Activated T-cell treated with anti-CD3 and anti-CD28 coated beads, Interleukin-2, amount 50 U/mL, for 4 hours (primary cell): ENCODE results near the gene DVL1. TPM values are rescaled to one million over a fixed set of nuclear protein-coding genes. Genes with fewer than 3 reads are reported as not detected.

Experiments used
- ATAC-seq, 2 donors: fragments of 200-7000 bp; cut with Tn5 transposase; one replicate each; pipeline ENCODE4 v1.10.0; 2021
- DNase-seq: peaks from one replicate; pipeline ENCODE4 v3.0.0-alpha.2; 2020
- H3K27me3 Mint-ChIP-seq: one replicate; pipeline ENCODE4 v1.8.0; 2021; ENCODE audit warnings: low read depth, mixed read lengths
- H3K36me3 Mint-ChIP-seq: one replicate; pipeline ENCODE4 v1.8.0; 2022; ENCODE audit warnings: mixed read lengths; ENCODE audit not compliant: insufficient read depth
- H3K4me1 Mint-ChIP-seq: one replicate; pipeline ENCODE4 v1.8.0; 2021; ENCODE audit warnings: low read depth, mixed read lengths
- H3K4me3 Mint-ChIP-seq: one replicate; pipeline ENCODE4 v1.8.0; 2021; ENCODE audit warnings: mild to moderate bottlenecking, moderate library complexity, mixed read lengths
- H3K9me3 Mint-ChIP-seq: one replicate; pipeline ENCODE4 v1.8.0; 2021; ENCODE audit warnings: mixed read lengths
- total RNA-seq, 3 donors: library from RNA; stranded (reverse); gene quantifications; one replicate each; pipeline ENCODE4 v1.2.1, GENCODE V29; 2021

DVL1 gene
- total RNA-seq, 3 donors from 2014 or later = 70.7 to 74.6 (median 72.1) TPM

DNA sequence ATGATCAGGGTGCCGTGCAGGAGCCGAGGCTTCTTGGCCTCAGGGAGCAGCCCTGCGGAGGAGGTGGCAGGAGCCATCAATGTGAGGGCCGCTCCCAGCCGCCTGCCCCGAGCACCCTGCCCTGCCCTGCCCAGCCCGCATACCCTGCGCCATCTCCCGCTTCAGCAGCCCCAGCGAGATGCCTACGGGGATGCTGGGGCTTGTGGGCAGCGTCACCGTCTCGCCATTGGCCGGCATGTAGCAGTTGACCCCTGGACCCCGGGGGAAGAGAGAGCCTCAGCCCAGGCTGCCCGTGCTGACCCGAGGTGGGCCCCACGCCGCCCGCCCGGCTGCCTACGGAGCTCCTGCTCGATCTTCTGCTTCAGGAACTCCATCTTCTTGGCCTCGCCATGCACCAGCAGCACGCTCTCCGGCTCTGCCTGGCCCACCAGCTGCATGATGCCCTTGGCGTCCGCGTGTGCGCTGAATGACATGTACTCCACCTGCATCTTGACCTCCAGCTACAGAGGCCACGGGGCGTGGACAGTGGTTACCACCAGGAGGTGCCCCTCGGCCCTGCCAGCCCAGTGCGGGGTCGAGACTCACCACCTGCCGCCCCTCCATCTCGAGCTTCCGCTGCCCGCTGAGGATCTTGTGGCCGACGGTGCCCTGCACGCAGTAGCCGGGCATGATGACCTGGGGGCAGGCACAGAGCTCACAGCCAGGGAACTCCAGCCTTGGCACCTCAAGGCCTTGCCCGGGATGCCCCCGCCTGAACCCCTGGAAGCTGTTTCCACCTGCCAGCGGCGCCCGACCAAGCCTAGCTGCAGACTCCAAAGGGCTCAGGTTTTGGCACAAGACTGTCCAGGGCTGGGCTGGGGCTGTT lies 36.5 kb downstream of the DVL1 start:
- DNase-seq (no peak), ATAC-seq (no peak)
- peaks cover 13% of the 10 kb centered on the region for H3K36me3 Mint-ChIP-seq
- no peaks in the 10 kb centered on the region for H3K9me3 Mint-ChIP-seq
- H3K27me3 Mint-ChIP-seq = no peaks in the 10 kb centered on the region
- no peaks in the 10 kb centered on the region for H3K4me1 Mint-ChIP-seq
- H3K4me3 Mint-ChIP-seq = no peak overlapping the region

DNA sequence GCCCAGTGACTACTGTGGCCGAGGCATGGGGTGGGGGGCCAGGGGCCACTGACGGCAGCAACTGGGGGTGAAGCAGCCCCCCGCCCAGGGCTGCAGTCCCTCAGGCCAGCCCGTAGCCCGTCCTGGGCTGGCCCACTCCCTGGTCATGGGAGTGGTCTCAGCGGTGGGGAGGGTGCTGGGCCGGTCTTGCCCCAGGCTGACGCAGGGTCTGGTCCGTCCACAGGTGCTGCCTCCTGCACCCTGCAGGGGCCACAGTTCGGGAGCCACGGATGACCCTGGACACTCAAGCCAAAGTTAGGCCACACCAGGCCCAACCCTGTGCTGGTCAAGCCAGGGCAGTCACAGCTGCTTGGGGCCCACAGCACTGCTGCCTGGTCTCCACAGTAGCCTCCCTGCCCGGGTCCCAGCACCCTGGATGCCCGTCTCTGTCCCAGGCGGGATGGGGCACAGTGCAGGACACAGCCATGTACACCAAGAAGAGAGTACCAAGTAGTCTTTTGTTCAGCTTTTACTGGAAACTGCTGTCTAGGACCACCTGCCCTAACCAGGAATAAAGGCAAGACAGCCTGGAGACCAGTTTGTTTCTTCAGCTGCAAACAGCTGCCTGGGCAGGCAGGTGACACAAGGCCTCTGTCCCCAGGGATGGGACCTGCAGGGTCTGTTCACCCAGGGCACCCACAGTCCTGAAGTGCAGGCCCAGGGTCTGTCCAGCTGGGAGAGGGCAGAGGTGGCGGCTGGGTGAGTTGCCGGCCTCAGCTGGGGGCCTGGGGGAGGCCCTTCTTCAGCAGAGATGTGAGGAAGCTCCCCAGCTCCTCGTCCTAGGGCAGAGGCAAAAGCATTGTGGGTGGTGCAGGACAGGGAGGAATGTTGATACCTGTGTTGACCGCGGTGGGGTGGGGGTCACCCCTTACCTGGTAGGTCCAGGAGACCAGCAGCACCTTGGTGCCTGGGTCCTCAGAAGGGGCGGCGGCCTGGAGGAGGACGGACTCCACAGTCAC lies 37.8 kb downstream of the DVL1 start:
- peaks cover 8% of the 10 kb centered on the region for H3K36me3 Mint-ChIP-seq
- DNase-seq = no peak
- H3K27me3 Mint-ChIP-seq = no peaks in the 10 kb centered on the region
- ATAC-seq = no peak
- no peaks in the 10 kb centered on the region for H3K9me3 Mint-ChIP-seq
- no peak overlapping the region for H3K4me3 Mint-ChIP-seq
- H3K4me1 Mint-ChIP-seq = peaks cover 8% of the 10 kb centered on the region

DNA sequence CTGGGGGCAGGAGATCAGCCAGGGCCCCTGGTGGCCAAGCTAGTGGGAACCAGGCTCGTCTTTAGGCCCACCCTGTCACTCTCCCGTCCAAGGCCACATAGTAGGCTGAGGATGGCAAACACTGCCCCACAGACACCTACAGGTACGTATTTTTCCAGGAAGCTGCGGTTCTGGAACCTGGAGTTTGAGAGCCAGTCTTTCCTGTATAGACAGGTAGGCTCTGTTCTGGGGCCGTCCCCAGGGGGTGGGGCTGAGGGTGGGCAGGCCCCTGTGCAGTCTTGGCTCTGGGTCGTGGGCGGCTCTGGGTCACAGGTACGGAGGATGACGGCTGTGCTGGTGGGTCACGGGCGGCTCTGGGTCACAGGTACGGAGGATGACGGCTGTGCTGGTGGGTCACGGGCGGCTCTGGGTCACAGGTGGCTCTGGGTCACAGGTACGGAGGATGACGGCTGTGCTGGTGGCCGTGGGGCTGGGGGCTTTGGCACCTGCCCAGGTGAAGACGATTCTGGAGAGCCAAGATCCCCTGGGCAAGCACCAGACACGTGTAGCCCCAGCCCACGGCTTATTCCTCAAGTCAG lies 38.7 kb downstream of the DVL1 start:
- H3K27me3 Mint-ChIP-seq = no peaks in the 10 kb centered on the region
- DNase-seq = no peak
- H3K4me3 Mint-ChIP-seq = peak overlapping the region; percentile 79
- peaks cover 8% of the 10 kb centered on the region for H3K36me3 Mint-ChIP-seq
- H3K4me1 Mint-ChIP-seq = peaks cover 16% of the 10 kb centered on the region
- no peaks in the 10 kb centered on the region for H3K9me3 Mint-ChIP-seq
- ATAC-seq = no peak

DNA sequence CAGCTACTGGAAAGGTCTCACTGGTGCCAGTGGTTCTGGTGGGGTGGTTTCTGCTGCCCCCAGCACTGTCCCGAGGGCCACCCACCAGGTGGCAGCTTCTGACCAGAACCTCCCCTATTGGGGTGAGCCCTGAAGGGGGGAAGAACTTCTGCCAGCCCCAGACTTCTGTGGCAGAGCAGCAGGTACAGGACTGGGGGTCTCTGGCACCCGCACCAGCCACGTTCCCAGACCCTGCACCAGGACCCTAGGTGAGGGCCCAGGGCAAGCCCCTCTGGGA lies 39.2 kb downstream of the DVL1 start:
- no peaks in the 10 kb centered on the region for H3K27me3 Mint-ChIP-seq
- ATAC-seq (no peak), DNase-seq (no peak)
- peaks cover 19% of the 10 kb centered on the region for H3K4me1 Mint-ChIP-seq
- H3K9me3 Mint-ChIP-seq = no peaks in the 10 kb centered on the region
- peak overlapping the region; percentile 79 for H3K4me3 Mint-ChIP-seq
- peaks cover 8% of the 10 kb centered on the region for H3K36me3 Mint-ChIP-seq

DNA sequence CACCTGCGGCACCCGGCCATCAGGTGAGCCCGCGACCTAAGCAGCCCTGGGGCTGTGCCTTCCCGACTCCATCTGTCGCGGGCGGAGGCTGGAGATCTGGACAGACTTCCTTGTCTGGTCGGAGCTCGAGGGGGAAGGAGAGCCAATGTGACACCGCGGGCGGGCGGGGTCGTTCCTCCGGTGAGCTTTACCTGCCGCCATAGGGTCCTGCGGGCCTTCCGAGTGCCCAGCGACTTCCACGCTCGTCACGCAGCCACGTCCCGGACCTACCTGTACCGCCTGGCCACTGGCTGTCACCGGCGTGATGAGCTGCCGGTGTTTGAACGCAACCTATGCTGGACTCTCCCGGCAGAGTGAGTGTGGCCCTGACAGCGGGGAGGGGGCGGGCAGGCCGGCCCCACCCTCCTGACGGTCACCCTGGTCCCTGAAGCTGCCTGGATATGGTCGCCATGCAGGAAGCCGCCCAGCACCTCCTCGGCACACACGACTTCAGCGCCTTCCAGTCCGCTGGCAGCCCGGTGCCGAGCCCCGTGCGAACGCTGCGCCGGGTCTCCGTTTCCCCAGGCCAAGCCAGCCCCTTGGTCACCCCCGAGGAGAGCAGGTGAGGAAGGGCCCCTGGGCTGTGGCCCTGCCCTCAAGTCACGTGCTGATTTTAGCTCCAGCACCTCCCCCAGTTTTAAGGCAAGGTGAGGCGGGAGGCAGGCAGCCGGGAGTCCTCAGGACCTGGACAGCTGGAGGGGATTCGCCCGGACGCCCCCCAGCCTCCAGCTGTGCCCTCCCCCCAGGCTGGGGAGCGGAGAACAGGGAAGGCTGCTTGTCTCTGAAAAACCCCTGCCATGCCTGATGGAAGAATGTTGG lies 39.7 kb downstream of the DVL1 start:
- DNase-seq = no peak
- no peak for ATAC-seq
- peak overlapping the region; percentile 79 for H3K4me3 Mint-ChIP-seq
- peaks cover 21% of the 10 kb centered on the region for H3K4me1 Mint-ChIP-seq
- H3K27me3 Mint-ChIP-seq = no peaks in the 10 kb centered on the region
- no peaks in the 10 kb centered on the region for H3K9me3 Mint-ChIP-seq
- peaks cover 5% of the 10 kb centered on the region for H3K36me3 Mint-ChIP-seq

DNA sequence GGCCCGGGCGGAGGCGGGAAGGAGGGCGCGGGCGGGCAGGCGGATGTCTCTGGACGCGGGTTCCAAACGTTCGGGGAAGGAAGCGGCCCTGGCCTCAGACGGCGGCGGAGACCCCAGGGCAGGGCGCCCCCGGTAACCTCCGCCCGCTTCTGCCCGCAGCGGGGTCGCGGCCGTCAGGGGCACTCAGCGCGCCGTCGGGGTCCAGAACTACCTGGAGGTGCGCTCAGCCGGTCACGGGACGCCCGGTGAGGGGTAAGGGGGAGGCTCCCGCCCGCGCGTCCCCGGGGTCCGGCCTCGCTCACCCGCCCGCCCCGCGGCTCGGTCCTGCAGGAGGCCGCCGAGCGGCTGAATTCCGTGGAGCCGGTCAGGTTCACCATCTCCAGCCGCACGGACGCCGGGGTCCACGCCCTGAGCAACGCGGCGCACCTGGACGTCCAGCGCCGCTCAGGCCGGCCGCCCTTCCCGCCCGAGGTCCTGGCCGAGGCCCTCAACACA lies 40.4 kb downstream of the DVL1 start:
- H3K4me3 Mint-ChIP-seq = peak overlapping the region; percentile 83
- H3K36me3 Mint-ChIP-seq = peaks cover 5% of the 10 kb centered on the region
- peaks cover 22% of the 10 kb centered on the region for H3K4me1 Mint-ChIP-seq
- H3K27me3 Mint-ChIP-seq = no peaks in the 10 kb centered on the region
- DNase-seq = no peak
- no peak for ATAC-seq
- no peaks in the 10 kb centered on the region for H3K9me3 Mint-ChIP-seq

DNA sequence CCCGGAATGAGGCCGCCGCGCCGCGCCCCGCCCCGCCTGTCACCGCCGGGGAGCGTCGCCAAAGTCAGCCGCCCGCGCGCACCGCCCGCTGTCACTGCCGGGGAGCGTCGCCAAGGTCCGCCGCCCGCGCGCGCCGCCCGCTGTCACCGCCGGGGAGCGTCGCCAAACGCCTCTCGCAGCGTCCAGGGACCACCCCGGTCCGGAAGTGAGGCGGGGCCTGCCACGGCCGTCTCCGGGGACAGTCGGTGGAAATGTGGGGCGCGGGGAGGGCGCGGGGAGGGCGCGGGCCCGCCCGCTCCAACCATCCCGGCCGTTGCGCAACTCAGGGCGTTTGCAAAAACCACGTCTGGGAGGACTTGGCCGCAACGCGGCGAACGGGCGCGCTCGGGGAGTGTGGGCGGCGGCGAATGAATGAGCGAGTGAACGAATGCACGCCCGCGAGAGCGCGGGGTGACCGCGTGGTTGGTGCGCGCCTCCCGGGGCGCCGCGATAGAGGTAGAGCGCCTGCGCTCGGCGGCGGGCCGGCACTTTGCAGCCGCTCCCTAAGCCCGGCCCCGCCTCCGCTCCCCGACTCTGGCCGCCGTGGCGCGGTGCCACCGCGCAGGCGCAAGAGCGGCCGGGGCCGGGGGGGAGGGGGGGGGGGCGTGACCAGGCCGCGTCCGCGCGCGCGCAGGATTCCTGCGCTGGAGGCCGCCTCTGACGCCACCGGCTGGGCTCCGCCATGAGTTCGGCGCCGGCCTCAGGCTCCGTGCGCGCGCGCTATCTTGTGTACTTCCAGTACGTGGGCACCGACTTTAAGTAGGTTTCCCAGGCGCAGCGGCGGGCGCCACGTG lies 41.1 kb downstream of the DVL1 start, which contains the start of the genes ACAP3 and PUSL1:
TSS of gene ACAP3 (minus strand) at position 8 of the 833 bp plus-strand sequence. CDS start 115 bp downstream, outside the sequence.
TSS of gene PUSL1 (plus strand) at position 675 of the 833 bp plus-strand sequence. CDS start at position 722, 47 bp downstream.
- DNase-seq = peak; percentile 85
- H3K27me3 Mint-ChIP-seq = no peaks in the 10 kb centered on the region
- H3K36me3 Mint-ChIP-seq = no peaks in the 10 kb centered on the region
- H3K4me3 Mint-ChIP-seq = peak within 1 kb of the TSS; percentile 83
- peak; percentile 76 to 78 for ATAC-seq
- H3K4me1 Mint-ChIP-seq = peaks cover 22% of the 10 kb centered on the region
- H3K9me3 Mint-ChIP-seq = no peaks in the 10 kb centered on the region

DNA sequence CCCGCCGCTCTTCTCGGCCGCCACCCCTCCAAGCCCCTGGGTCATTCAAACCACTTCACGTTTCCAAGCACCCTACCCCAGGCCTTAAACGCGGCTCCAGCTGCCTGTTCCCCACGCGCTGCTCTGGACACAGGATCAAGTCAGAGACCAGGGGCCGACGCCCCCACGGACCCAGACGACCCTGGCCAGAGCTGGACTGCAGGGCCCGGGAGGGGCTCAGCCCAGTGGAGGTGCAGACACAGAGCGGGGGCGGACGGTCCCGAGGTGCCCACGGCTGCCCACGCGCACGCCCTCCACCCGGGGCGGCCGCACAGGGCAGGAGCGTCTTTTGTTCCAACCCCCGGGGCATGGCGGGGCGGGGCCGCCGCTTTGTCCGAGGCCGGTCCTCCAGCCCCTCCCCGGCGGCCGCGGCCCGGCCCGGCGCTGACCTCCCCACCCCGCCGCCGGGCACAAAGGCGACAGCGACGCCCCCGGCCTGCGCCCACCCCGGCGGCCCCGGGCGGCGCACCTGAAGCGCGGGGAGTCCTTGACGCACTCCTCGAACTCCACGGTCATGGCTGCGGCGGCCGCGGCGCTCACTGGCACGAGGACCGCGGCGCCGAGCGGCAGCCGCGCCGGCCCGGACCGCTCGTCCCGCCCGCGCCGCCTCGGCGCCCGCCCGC lies 41.8 kb downstream of the DVL1 start:
- Mint-ChIP-seq H3K27me3 (no peaks in the 10 kb centered on the region), H3K9me3 (no peaks in the 10 kb centered on the region), H3K36me3 (no peaks in the 10 kb centered on the region), H3K4me3 (peak overlapping the region; percentile 82), H3K4me1 (peaks cover 22% of the 10 kb centered on the region)
- no peak for DNase-seq
- ATAC-seq = peak in 1 of 2 donors; percentile 0

DNA sequence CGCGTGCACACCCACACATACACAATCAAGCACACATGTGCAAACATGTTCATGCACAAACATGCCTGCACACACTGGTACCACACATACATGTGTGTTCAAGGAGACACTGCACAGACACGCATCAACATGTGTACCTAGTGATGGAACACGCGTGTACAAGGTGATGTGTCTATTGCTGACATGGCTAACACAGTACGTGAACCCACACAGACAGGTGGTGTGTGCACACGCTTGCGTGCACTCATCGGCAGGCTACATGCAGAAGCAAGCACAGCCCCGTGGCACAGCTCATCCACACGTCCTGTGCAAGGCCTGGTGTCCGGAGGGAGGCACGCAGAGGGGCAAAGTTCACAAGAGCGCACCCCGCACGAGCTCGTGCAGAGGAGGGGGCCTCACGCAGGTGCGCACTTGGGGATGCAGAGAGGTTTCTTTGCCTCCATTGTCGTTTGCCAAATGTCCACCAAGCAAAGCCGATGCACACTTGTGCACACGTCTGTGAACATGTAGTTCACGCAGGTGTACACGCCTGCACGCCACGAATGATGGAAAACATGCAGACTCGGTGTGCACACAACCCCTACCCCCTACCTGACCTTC lies 42.5 kb downstream of the DVL1 start:
- H3K27me3 Mint-ChIP-seq = no peaks in the 10 kb centered on the region
- ATAC-seq = no peak
- H3K4me1 Mint-ChIP-seq = peaks cover 22% of the 10 kb centered on the region
- DNase-seq = no peak
- peak overlapping the region; percentile 82 for H3K4me3 Mint-ChIP-seq
- no peaks in the 10 kb centered on the region for H3K9me3 Mint-ChIP-seq
- H3K36me3 Mint-ChIP-seq = no peaks in the 10 kb centered on the region

DNA sequence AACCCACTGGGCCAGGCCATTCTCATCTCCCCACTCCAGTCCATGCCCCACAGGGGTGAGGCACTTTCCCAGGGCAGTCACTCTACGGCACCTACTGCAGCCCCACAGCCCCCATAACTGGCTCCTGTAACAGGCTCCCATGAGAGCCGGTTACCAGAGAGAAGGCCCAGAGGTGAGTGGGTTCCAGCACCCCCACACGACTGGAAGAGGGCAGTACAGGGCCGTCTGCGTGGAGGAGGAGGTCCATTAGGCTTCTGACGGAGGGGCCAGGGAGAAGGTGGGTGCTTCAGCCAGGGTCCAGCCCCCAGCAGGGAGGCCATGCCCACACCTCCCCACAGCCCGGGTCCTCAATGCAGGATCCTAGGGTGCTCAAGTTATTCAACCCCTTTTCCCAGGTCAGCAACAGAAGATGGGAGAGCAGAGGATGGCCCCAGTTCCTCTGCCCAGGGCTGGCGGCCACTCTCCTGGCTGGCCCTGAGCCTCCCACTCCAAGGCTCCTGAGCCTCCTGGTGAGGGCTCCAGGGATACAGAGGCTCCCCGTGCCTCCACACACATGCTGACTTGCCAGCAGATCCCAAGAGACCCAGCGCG lies 43.1 kb downstream of the DVL1 start:
- H3K36me3 Mint-ChIP-seq = no peaks in the 10 kb centered on the region
- ATAC-seq (no peak), DNase-seq (no peak)
- peaks cover 22% of the 10 kb centered on the region for H3K4me1 Mint-ChIP-seq
- H3K9me3 Mint-ChIP-seq = no peaks in the 10 kb centered on the region
- no peaks in the 10 kb centered on the region for H3K27me3 Mint-ChIP-seq
- peak overlapping the region; percentile 82 for H3K4me3 Mint-ChIP-seq

DNA sequence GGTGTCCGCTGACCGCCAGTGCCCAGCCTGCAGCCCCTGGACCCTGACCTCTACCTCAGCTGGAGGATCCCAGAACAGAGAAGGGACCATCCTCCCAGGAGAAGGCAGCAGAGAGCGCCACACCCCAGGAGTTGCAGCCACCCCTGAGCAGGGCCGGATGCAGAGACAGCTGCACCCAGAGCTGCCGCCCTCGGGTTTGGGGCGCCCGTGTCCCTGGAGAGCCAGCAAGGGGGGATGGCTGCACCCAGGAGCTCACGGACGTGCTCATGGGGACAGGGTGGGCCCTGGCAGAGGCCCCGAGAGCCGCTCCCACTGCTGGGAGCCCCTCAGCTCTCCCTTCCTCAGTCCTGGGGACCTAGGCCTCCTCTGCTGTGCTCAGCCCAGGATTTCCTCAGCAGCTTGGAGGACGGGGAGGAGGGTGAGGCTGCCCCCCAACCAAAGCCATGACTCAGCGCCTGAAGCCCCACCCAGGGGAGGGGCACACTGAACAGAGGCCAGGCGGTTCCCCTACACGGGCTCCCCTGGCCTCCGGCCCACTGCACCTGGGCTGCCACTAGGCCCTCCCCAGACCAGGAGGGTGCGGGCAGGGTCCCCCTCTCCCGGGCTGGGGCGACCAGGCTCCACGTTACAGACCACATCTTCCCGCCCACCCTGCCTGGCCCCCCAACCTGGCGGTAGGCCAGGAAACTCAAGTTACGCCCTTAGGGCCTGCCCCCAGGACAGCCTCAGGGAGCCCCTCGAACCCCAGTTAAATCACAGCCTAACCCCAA lies 43.7 kb downstream of the DVL1 start:
- H3K36me3 Mint-ChIP-seq = no peaks in the 10 kb centered on the region
- peak; percentile 71 for DNase-seq
- peak; percentile 16 to 23 for ATAC-seq
- H3K27me3 Mint-ChIP-seq = no peaks in the 10 kb centered on the region
- no peaks in the 10 kb centered on the region for H3K9me3 Mint-ChIP-seq
- peaks cover 22% of the 10 kb centered on the region for H3K4me1 Mint-ChIP-seq
- H3K4me3 Mint-ChIP-seq = peak overlapping the region; percentile 82
